GM12878 (cell line): ENCODE results near the gene FGF19. TPM values are rescaled to one million over a fixed set of nuclear protein-coding genes. Genes with fewer than 3 reads are reported as not detected.
A peak's percentile ranks its signal among the peaks of the same experiment; 100 is the strongest.

ENCODE experiments used
- ATAC-seq: fragments of 200-7000 bp; cut with Tn5 transposase; 3 replicates; pipeline ENCODE4 v1.9.1; 2020; ENCODE audit warnings: mild to moderate bottlenecking, moderate library complexity
- BruUV-seq: library from RNA; stranded (reverse); fragments of 400-500 nt; replicated peaks from 2 replicates; lab custom pipeline; 2021; lab: Mats Ljungman, UMichigan
- CTCF ChIA-PET: fragments of 300-600 bp; sonication (Branson Sonifier 250); formaldehyde crosslinking; extraction: SDS; loops from one replicate; lab custom pipeline; 2021; ENCODE audit warnings: inconsistent platforms; lab: Yijun Ruan, JAX
- POLR2A ChIA-PET: fragments of 350-600 bp; formaldehyde crosslinking; extraction: SDS; loops from one replicate; lab custom pipeline; 2021; ENCODE audit warnings: inconsistent platforms; lab: Charles Lee
- RAD21 ChIA-PET: fragments of 300-600 bp; sonication (Branson Sonifier 250); formaldehyde crosslinking; loops from one replicate; lab custom pipeline; 2023; ENCODE audit warnings: antibody characterized with exemption; ENCODE audit not compliant: unreplicated experiment; lab: Charles Lee
- SMC1A ChIA-PET: fragments of 300-600 bp; sonication (Branson Sonifier 250); formaldehyde crosslinking; loops from one replicate; lab custom pipeline; 2023; ENCODE audit not compliant: unreplicated experiment, uncharacterized antibody; lab: Charles Lee
- DNase-seq: peaks from one replicate; pipeline ENCODE4 v3.0.0-alpha.2; 2011; ENCODE audit warnings: low read depth, low spot score
- FAIRE-seq: peaks from 3 replicates; lab custom pipeline; 2011; peaks lifted over from hg19 to GRCh38; lab: Jason Lieb, UNC
- H2AFZ ChIP-seq: 2 replicates; pipeline ENCODE4 v1.6.0; 2011; ENCODE audit warnings: low read depth, low read length, control low read depth; ENCODE audit not compliant: control insufficient read depth
- H3K27ac ChIP-seq: 2 replicates; pipeline ENCODE4 v1.5.1; 2011; ENCODE audit warnings: control low read depth; ENCODE audit not compliant: control insufficient read depth, insufficient read depth
- H3K27me3 ChIP-seq, 2 experiments: replicated peaks in 1 of 2; 2 replicates each; pipeline versions ENCODE4 v1.6.0 to v1.6.1; 2011; ENCODE audit warnings: low read length in 1 of 2; ENCODE audit not compliant: control insufficient read depth in 2 of 2, insufficient read depth in 2 of 2
- H3K36me3 ChIP-seq, 2 experiments: 2 replicates each; pipeline ENCODE4 v1.5.1; 2011; ENCODE audit warnings: low read length in 1 of 2; ENCODE audit not compliant: control insufficient read depth in 2 of 2, insufficient read depth in 2 of 2
- H3K4me1 ChIP-seq: 2 replicates; pipeline ENCODE4 v1.6.1; 2011; ENCODE audit warnings: mild to moderate bottlenecking, low read length, moderate library complexity, mixed read lengths; ENCODE audit not compliant: control insufficient read depth, insufficient read depth
- H3K4me2 ChIP-seq: 2 replicates; pipeline ENCODE4 v1.6.0; 2011; ENCODE audit warnings: control low read depth; ENCODE audit not compliant: control insufficient read depth, insufficient read depth
- H3K4me3 ChIP-seq: fragments of 200-600 bp; sonication (generic); 2 replicates; pipeline ENCODE4 v1.5.1; 2016
- H3K79me2 ChIP-seq: 2 replicates; pipeline ENCODE4 v1.6.0; 2011; ENCODE audit warnings: low read length; ENCODE audit not compliant: control insufficient read depth, insufficient read depth
- H3K9ac ChIP-seq: 2 replicates; pipeline ENCODE4 v1.8.0; 2011; ENCODE audit warnings: low read length, control low read depth, mixed read lengths; ENCODE audit not compliant: control insufficient read depth, insufficient read depth
- H3K9me3 ChIP-seq: replicated peaks from 3 replicates; pipeline ENCODE4 v1.5.1; 2011; ENCODE audit warnings: mild to moderate bottlenecking, low read length; ENCODE audit not compliant: control insufficient read depth, insufficient read depth
- H4K20me1 ChIP-seq: 2 replicates; pipeline ENCODE4 v1.6.0; 2011; ENCODE audit not compliant: control insufficient read depth, insufficient read depth
- BRCA1 ChIP-seq: IDR thresholded peaks from 2 replicates; pipeline ENCODE4 v1.6.1; 2011; ENCODE audit warnings: low read depth, low read length, improper control_type of control experiment
- ETV6 ChIP-seq, 2 experiments: fragments of 450-650 bp in 1 of 2; IDR thresholded peaks in 1 of 2; conservative IDR thresholded peaks in 1 of 2; 2 replicates each; pipeline ENCODE4 v1.6.1; 2014; ENCODE audit warnings: antibody characterized with exemption in 1 of 2, borderline replicate concordance in 1 of 2, low read depth in 1 of 2, mild to moderate bottlenecking in 1 of 2, moderate library complexity in 1 of 2
- FOXK2 ChIP-seq: fragments of 450-650 bp; IDR thresholded peaks from 2 replicates; pipeline ENCODE4 v1.6.1; 2017; ENCODE audit warnings: mild to moderate bottlenecking, moderate library complexity
- GABPA ChIP-seq: IDR thresholded peaks from 2 replicates; pipeline ENCODE4 v1.6.1; 2014; ENCODE audit warnings: antibody characterized with exemption, low read depth, mild to moderate bottlenecking, inconsistent platforms
- GATAD2B ChIP-seq: fragments of 450-650 bp; conservative IDR thresholded peaks from 2 replicates; pipeline ENCODE4 v1.6.1; 2017; ENCODE audit warnings: low read depth, mild to moderate bottlenecking, moderate library complexity
- RELA ChIP-seq: fragments of 450-650 bp; IDR thresholded peaks from 2 replicates; pipeline ENCODE4 v1.8.0; 2014; ENCODE audit warnings: borderline replicate concordance; ENCODE audit not compliant: partially characterized antibody
- SIX5 ChIP-seq: IDR thresholded peaks from 2 replicates; pipeline ENCODE4 v1.6.1; 2011; ENCODE audit warnings: mild to moderate bottlenecking, low read depth, low read length, moderate library complexity; ENCODE audit not compliant: severe bottlenecking
- WGBS: methylation state at CpG from one replicate; pipeline ENCODE4 v1.1.6; 2016; ENCODE audit warnings: low lambda C conversion rate; ENCODE audit not compliant: insufficient replicate concordance, insufficient coverage; ENCODE audit errors: missing lambda C conversion rate; 5-methylcytosine and 5-hydroxymethylcytosine counted together
- in situ Hi-C: fragments of 300-500 bp; cut with MboI; formaldehyde crosslinking; loops from 9 replicates; pipeline ENCODE4 v1.14.3; 2018; ENCODE audit warnings: mixed read lengths
- intact Hi-C: fragments of 100-400 bp; cut with micrococcal nuclease; formaldehyde crosslinking; loops from one replicate; pipeline ENCODE4 v1.14.2; 2022; ENCODE audit not compliant: unreplicated experiment
- polyA plus RNA-seq, 11 experiments: library from polyadenylated mRNA; depleted of rRNA in 4 of 11; unstranded in 6 of 11; stranded (reverse) in 5 of 11; fragments of >200 nt; fragmentation: Nextera tagmentation in 4 of 11; fragmentation: Illumina TruSeq in 1 of 11; extraction: Ambion mirVana in 4 of 11; extraction: Trizol in 1 of 11; gene quantifications; 1 replicate in 1 of 11; 2 replicates in 10 of 11; pipeline versions ENCODE4 v1.2.1 to v1.2.3, GENCODE V29; 2011 to 2016; ENCODE audit warnings: inconsistent platforms in 2 of 11, missing spikeins in 2 of 11, low read depth in 1 of 11
- total RNA-seq, 4 experiments: library from RNA; depleted of rRNA in 3 of 4; stranded (reverse); fragments of >200 nt in 3 of 4; fragmentation: Illumina TruSeq in 1 of 4; extraction: Trizol in 1 of 4; gene quantifications; 2 replicates each; pipeline versions ENCODE4 v1.2.1 to v1.2.3, GENCODE V29; 2013 to 2021
- TF ChIP-seq, protein P1 (sequence below): IDR thresholded peaks from 2 replicates; pipeline ENCODE4 v1.6.1; 2012; ENCODE audit warnings: low read depth, low read length, improper control_type of control experiment
- TF ChIP-seq, protein P2 (sequence below): IDR thresholded peaks from 2 replicates; pipeline ENCODE4 v1.6.1; 2012; ENCODE audit warnings: low read length, inconsistent platforms
- TF ChIP-seq, protein P3 (sequence below): fragments of 150-350 bp; IDR thresholded peaks from 2 replicates; pipeline ENCODE4 v1.6.1; 2016; ENCODE audit warnings: low read depth, low read length
- TF ChIP-seq, protein P4 (sequence below): fragments of 450-650 bp; IDR thresholded peaks from 2 replicates; pipeline ENCODE4 v1.6.1; 2017; ENCODE audit warnings: mild to moderate bottlenecking, moderate library complexity

Gene FGF19
- total and polyA plus RNA-seq, 10 of the 15 experiments (the other 5 are each of a cell fraction or from before 2014, with no cell fraction given), result 0.08 TPM; not detected in 9

DNA sequence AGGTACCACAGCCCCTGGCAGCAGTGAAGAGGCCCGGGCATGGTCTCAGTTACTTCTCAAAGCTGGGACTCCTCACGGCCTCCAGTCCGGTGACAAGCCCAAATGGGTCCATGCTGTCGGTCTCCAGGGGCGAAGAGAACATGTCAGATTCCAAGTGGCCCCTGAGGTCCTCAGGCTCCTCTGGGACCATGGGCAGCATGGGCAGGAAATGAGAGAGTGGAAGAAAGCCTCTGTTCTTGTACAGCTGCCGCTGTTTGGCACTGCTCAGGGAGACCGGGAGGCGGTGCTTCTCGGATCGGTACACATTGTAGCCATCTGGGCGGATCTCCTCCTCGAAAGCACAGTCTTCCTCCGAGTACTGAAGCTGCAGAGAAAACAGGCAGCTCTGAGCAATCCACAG lies 4.6 kb downstream of the FGF19 start:
- no TSS peak for BruUV-seq
- in situ Hi-C loops (no loop called here), intact Hi-C loops (no loop called here)
- Histone ChIP-seq H3K36me3 (no peaks in the 10 kb centered on the region), H2AFZ (no peak overlapping the region; the same call in 1 of the 2 replicates), H3K4me1 (no peaks in the 10 kb centered on the region; the same call in 1 of the 2 replicates), H3K4me2 (no peak overlapping the region), H3K79me2 (no peaks in the 10 kb centered on the region), H4K20me1 (no peaks in the 10 kb centered on the region), H3K9me3 (no peaks in the 10 kb centered on the region), H3K27me3 (peaks cover 7 to 9% of the 10 kb centered on the region in 2 experiments), H3K9ac (no peak overlapping the region), H3K4me3 (no peak overlapping the region), H3K27ac (no peak overlapping the region)
- RAD21 ChIA-PET, result no interaction called here
- 25% methylated on average over 13 of the region's 13 CpGs for whole genome bisulfite sequencing
- CTCF ChIA-PET, result no interaction called here
- SMC1A ChIA-PET, result no interaction called here
- FAIRE-seq (no peak), ATAC-seq (peak; percentile 41; the same call in 1 of the 3 replicates), DNase-seq (no peak)
- POLR2A ChIA-PET, result no interaction called here
- TF ChIP-seq, protein P1, sequence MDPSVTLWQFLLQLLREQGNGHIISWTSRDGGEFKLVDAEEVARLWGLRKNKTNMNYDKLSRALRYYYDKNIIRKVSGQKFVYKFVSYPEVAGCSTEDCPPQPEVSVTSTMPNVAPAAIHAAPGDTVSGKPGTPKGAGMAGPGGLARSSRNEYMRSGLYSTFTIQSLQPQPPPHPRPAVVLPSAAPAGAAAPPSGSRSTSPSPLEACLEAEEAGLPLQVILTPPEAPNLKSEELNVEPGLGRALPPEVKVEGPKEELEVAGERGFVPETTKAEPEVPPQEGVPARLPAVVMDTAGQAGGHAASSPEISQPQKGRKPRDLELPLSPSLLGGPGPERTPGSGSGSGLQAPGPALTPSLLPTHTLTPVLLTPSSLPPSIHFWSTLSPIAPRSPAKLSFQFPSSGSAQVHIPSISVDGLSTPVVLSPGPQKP, result no peak
- TF ChIP-seq FOXK2 (no peak), SIX5 (no peak), GATAD2B (no peak), GABPA (no peak), BRCA1 (no peak), ETV6 (conservative IDR thresholded peaks at IDR 0.05 in 1 of 2, IDR thresholded peaks at IDR 0.05 in 1 of 2; ENCODE audit: borderline replicate concordance in 1 of 2, low read depth in 1 of 2) (no peak), RELA (no peak)
- TF ChIP-seq, protein P2, sequence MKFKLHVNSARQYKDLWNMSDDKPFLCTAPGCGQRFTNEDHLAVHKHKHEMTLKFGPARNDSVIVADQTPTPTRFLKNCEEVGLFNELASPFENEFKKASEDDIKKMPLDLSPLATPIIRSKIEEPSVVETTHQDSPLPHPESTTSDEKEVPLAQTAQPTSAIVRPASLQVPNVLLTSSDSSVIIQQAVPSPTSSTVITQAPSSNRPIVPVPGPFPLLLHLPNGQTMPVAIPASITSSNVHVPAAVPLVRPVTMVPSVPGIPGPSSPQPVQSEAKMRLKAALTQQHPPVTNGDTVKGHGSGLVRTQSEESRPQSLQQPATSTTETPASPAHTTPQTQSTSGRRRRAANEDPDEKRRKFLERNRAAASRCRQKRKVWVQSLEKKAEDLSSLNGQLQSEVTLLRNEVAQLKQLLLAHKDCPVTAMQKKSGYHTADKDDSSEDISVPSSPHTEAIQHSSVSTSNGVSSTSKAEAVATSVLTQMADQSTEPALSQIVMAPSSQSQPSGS, result no peak
- TF ChIP-seq, protein P3, sequence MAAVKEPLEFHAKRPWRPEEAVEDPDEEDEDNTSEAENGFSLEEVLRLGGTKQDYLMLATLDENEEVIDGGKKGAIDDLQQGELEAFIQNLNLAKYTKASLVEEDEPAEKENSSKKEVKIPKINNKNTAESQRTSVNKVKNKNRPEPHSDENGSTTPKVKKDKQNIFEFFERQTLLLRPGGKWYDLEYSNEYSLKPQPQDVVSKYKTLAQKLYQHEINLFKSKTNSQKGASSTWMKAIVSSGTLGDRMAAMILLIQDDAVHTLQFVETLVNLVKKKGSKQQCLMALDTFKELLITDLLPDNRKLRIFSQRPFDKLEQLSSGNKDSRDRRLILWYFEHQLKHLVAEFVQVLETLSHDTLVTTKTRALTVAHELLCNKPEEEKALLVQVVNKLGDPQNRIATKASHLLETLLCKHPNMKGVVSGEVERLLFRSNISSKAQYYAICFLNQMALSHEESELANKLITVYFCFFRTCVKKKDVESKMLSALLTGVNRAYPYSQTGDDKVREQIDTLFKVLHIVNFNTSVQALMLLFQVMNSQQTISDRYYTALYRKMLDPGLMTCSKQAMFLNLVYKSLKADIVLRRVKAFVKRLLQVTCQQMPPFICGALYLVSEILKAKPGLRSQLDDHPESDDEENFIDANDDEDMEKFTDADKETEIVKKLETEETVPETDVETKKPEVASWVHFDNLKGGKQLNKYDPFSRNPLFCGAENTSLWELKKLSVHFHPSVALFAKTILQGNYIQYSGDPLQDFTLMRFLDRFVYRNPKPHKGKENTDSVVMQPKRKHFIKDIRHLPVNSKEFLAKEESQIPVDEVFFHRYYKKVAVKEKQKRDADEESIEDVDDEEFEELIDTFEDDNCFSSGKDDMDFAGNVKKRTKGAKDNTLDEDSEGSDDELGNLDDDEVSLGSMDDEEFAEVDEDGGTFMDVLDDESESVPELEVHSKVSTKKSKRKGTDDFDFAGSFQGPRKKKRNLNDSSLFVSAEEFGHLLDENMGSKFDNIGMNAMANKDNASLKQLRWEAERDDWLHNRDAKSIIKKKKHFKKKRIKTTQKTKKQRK, result no peak
- TF ChIP-seq, protein P4, sequence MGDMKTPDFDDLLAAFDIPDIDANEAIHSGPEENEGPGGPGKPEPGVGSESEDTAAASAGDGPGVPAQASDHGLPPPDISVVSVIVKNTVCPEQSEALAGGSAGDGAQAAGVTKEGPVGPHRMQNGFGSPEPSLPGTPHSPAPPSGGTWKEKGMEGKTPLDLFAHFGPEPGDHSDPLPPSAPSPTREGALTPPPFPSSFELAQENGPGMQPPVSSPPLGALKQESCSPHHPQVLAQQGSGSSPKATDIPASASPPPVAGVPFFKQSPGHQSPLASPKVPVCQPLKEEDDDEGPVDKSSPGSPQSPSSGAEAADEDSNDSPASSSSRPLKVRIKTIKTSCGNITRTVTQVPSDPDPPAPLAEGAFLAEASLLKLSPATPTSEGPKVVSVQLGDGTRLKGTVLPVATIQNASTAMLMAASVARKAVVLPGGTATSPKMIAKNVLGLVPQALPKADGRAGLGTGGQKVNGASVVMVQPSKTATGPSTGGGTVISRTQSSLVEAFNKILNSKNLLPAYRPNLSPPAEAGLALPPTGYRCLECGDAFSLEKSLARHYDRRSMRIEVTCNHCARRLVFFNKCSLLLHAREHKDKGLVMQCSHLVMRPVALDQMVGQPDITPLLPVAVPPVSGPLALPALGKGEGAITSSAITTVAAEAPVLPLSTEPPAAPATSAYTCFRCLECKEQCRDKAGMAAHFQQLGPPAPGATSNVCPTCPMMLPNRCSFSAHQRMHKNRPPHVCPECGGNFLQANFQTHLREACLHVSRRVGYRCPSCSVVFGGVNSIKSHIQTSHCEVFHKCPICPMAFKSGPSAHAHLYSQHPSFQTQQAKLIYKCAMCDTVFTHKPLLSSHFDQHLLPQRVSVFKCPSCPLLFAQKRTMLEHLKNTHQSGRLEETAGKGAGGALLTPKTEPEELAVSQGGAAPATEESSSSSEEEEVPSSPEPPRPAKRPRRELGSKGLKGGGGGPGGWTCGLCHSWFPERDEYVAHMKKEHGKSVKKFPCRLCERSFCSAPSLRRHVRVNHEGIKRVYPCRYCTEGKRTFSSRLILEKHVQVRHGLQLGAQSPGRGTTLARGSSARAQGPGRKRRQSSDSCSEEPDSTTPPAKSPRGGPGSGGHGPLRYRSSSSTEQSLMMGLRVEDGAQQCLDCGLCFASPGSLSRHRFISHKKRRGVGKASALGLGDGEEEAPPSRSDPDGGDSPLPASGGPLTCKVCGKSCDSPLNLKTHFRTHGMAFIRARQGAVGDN, result no peak
